HFFc6 (cell line): ENCODE results near the gene MBOAT1. TPM values are rescaled to one million over a fixed set of nuclear protein-coding genes. Genes with fewer than 3 reads are reported as not detected.
"Not testable (repeated sequence)": the region's sequence is repeated elsewhere in the genome, so short reads cannot be mapped to it uniquely, and the experiment has no call there.

ENCODE experiments used
- DNase-seq: peaks from one replicate; pipeline ENCODE4 v3.0.0-alpha.2; 2018
- H3K27ac Mint-ChIP-seq: 2 replicates; pipeline ENCODE4 v1.8.0; 2020; ENCODE audit warnings: mild to moderate bottlenecking, mixed read lengths
- H3K27me3 Mint-ChIP-seq: 2 replicates; pipeline ENCODE4 v1.8.0; 2021; ENCODE audit warnings: mild to moderate bottlenecking, moderate library complexity, mixed read lengths; ENCODE audit not compliant: insufficient read depth
- H3K36me3 Mint-ChIP-seq: 2 replicates; pipeline ENCODE4 v1.8.0; 2021; ENCODE audit warnings: low read depth, mixed read lengths
- H3K4me1 Mint-ChIP-seq: 2 replicates; pipeline ENCODE4 v1.8.0; 2020; ENCODE audit warnings: low read depth, mixed read lengths
- H3K4me3 Mint-ChIP-seq: 2 replicates; pipeline ENCODE4 v1.8.0; 2020; ENCODE audit warnings: mild to moderate bottlenecking, moderate library complexity, mixed read lengths
- H3K9me3 Mint-ChIP-seq: 2 replicates; pipeline ENCODE4 v1.8.0; 2020; ENCODE audit warnings: mild to moderate bottlenecking, mixed read lengths
- total RNA-seq, 6 experiments: library from RNA; stranded (reverse); fragmentation: NEBNext Ultra II Directional; extraction: Animal tissue kit (Norgen Biotek cat#: 25700); gene quantifications; 2 replicates in 1 of 6; 3 replicates in 5 of 6; pipeline ENCODE4 v1.2.3, GENCODE V29; 2021
- TF ChIP-seq, protein P1 (sequence below): fragments of 200-600 bp; sonication (generic); IDR thresholded peaks from 2 replicates; pipeline ENCODE4 v1.5.0; 2021; ENCODE audit warnings: antibody characterized with exemption, mild to moderate bottlenecking

The MBOAT1 gene
- total RNA-seq, 6 experiments from 2014 or later, result 5.4 to 7.7 (median 6.1) TPM

DNA sequence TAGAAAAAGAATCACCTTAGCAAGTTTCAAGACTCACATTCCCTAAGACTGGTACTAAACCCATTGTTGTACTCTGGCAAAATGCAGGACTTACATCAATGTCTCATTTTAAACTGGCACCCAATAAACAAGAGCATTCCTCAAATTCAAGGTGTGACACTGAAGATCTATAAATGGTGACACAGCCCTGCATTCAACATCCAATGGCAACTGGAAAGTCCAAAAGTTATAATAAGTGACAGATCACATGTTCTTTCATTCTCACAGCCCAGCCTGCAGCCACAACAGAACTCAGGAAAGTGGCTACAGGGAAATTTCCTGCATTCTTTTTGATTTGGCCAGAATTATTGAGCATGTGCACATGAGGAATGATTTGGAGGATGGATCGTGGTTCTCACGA, 57.5 kb downstream of the MBOAT1 start:
- Mint-ChIP-seq H3K36me3 (no peaks in the 10 kb centered on the region), H3K9me3 (no peaks in the 10 kb centered on the region), H3K27me3 (no peaks in the 10 kb centered on the region), H3K27ac (no peak overlapping the region), H3K4me3 (no peak overlapping the region), H3K4me1 (peaks cover 7% of the 10 kb centered on the region)
- DNase-seq, result no peak
- TF ChIP-seq, protein P1, sequence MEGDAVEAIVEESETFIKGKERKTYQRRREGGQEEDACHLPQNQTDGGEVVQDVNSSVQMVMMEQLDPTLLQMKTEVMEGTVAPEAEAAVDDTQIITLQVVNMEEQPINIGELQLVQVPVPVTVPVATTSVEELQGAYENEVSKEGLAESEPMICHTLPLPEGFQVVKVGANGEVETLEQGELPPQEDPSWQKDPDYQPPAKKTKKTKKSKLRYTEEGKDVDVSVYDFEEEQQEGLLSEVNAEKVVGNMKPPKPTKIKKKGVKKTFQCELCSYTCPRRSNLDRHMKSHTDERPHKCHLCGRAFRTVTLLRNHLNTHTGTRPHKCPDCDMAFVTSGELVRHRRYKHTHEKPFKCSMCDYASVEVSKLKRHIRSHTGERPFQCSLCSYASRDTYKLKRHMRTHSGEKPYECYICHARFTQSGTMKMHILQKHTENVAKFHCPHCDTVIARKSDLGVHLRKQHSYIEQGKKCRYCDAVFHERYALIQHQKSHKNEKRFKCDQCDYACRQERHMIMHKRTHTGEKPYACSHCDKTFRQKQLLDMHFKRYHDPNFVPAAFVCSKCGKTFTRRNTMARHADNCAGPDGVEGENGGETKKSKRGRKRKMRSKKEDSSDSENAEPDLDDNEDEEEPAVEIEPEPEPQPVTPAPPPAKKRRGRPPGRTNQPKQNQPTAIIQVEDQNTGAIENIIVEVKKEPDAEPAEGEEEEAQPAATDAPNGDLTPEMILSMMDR, result no peak

DNA sequence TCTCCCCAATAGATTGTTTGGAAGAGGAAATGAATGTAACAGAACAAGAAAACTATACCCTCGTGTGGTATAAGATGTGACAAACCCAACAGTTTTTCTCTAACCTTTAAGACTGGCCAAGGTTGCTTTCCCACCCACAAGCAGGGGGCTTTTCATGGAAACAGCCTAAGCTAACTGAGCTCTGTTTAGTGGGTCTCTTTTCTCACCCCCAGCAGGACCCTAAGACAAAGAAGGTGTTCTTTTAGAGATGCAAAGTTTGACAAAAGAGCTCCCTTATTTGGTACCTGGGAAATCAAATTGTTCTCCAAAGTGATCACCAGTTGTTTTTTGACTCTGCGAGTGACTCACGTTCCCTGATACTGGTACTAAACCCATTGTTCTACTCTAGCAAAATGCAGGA, 59.1 kb downstream of the MBOAT1 start:
- H3K27ac Mint-ChIP-seq, result no peak overlapping the region
- no peaks in the 10 kb centered on the region for H3K36me3 Mint-ChIP-seq
- no peaks in the 10 kb centered on the region for H3K9me3 Mint-ChIP-seq
- TF ChIP-seq, protein P1, result no peak
- H3K27me3 Mint-ChIP-seq, result no peaks in the 10 kb centered on the region; the same call in 1 of the 2 replicates
- H3K4me3 Mint-ChIP-seq, result no peak overlapping the region
- H3K4me1 Mint-ChIP-seq, result no peaks in the 10 kb centered on the region
- no peak for DNase-seq

DNA sequence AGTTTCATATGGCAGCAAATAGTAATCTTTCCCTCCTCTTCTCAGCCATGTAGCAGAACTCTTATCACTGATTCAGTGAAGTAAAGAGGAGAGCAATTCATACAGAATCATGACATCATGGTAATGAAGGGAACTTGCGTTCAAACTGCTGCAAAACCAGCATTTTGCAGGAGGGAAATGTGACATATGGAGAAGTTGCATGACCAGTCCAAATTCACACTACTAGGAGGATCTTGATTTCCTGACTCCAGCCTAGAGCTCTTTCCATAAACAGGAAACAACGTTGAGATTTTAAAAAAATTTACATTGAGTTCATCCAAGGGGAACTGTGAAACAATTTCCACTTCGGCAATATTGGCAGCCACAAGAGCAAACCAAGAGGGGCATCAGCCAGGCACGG, 63.8 kb downstream of the MBOAT1 start:
- TF ChIP-seq, protein P1, result no peak
- Mint-ChIP-seq H3K9me3 (no peaks in the 10 kb centered on the region), H3K36me3 (peaks cover 9% of the 10 kb centered on the region; the same call in 1 of the 2 replicates), H3K4me3 (no peak overlapping the region), H3K27me3 (no peaks in the 10 kb centered on the region; the same call in 1 of the 2 replicates), H3K4me1 (no peaks in the 10 kb centered on the region), H3K27ac (no peak overlapping the region)
- no peak for DNase-seq

DNA sequence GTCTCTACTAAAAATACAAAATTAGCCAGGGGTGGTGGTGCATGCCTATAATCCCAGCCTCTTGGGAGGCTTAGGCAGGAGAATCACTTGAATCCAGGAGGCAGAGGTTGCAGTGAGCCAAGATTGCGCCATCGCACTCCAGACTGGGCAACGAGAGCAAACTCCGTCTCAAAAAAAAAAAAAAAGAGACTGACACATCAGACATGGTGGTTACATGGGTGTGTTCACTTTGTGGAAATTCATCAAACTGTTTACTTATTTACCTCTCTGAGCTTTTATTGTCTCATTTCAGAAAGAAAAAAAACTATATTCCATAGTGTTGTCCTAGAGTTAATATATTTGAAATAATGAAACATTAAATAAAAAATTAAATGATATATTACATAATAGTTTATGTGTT, 64.8 kb downstream of the MBOAT1 start:
- Mint-ChIP-seq H3K4me3 (no peak overlapping the region), H3K27ac (no peak overlapping the region)

DNA sequence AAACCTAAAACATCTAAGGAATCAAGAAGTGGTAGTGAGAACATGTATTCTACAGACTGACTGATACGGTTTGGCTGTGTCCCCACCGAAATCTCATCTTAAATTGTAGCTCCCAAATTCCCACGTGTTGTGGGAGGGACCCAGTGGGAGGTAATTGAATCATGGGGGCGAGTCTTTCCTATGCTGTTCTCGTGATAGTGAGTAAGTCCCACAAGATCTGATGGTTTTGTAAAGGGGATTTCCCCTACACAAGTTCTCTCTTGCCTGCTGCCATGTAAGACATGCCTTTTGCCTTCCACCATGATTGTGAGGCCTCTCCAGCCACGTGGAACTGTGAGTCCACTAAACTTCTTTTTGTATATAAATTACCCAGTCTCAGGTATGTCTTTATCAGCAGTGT, 65.4 kb downstream of the MBOAT1 start:
- not testable (repeated sequence) for H3K9me3 Mint-ChIP-seq, H3K27ac Mint-ChIP-seq, H3K4me3 Mint-ChIP-seq, H3K4me1 Mint-ChIP-seq, DNase-seq, H3K27me3 Mint-ChIP-seq, H3K36me3 Mint-ChIP-seq

More for the DNA sequence above, 64.8 kb downstream of the MBOAT1 start:
- H3K36me3 Mint-ChIP-seq, result peaks cover 9% of the 10 kb centered on the region; the same call in 1 of the 2 replicates
- no peaks in the 10 kb centered on the region for H3K9me3 Mint-ChIP-seq
- TF ChIP-seq, protein P1, result no peak
- no peaks in the 10 kb centered on the region; the same call in 1 of the 2 replicates for H3K27me3 Mint-ChIP-seq
- DNase-seq, result no peak
- no peaks in the 10 kb centered on the region for H3K4me1 Mint-ChIP-seq

DNA sequence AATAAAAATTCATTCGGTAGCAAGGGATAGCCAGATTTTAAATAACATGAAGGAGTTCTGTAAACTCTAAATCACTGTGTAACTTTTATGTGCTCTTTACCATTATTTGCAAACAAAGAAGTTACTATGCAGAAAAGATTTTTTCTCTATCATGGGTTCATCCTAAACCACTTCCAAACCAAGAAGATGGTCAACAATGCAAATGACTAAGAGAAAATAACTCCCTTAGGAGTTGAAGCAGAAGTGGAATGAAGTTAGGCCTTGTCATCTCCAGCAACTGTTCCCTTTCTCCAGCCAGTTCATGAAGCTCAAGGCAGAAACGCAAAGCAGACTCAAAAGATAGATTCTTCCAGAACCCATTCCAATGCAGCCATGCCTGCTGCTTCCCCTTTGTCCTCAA, 66.0 kb downstream of the MBOAT1 start:
- Mint-ChIP-seq H3K4me1 (no peaks in the 10 kb centered on the region), H3K9me3 (no peaks in the 10 kb centered on the region), H3K27ac (no peak overlapping the region), H3K36me3 (peaks cover 9% of the 10 kb centered on the region; the same call in 1 of the 2 replicates), H3K4me3 (no peak overlapping the region), H3K27me3 (no peaks in the 10 kb centered on the region; the same call in 1 of the 2 replicates)
- TF ChIP-seq, protein P1, result no peak
- DNase-seq, result no peak
